Neural cell (in vitro differentiated cells): Measurements from ENCODE around the gene ZNF23. TPM values are rescaled to one million over a fixed set of nuclear protein-coding genes. Genes with fewer than 3 reads are reported as not detected.
A peak's percentile ranks its signal among the peaks of the same experiment; 100 is the strongest.

Source experiments
- H2AFZ ChIP-seq: fragments of 200-600, 300-800 bp; sonication (generic), shearing (Covaris generic); 2 replicates; pipeline ENCODE4 v1.6.0; 2014; ENCODE audit warnings: low read depth, mild to moderate bottlenecking, antibody characterized with exemption, low read length, moderate library complexity
- H3F3A ChIP-seq: fragments of 200-600 bp; shearing (Covaris generic); 2 replicates; pipeline ENCODE4 v1.6.1; 2016; ENCODE audit warnings: mild to moderate bottlenecking, moderate library complexity, mixed read lengths, antibody characterized with exemption, low read length; ENCODE audit not compliant: insufficient read depth, poor library complexity, severe bottlenecking
- H3K27ac ChIP-seq: fragments of 200-600, 300-800 bp; sonication (generic), shearing (Covaris generic); 2 replicates; pipeline ENCODE4 v1.5.1; 2014; ENCODE audit warnings: mild to moderate bottlenecking, low read length, moderate library complexity
- H3K27me3 ChIP-seq: fragments of 300-800, 200-600 bp; sonication (generic), shearing (Covaris generic); 2 replicates; pipeline ENCODE4 v1.6.0; 2014; ENCODE audit warnings: mild to moderate bottlenecking, low read depth, low read length, moderate library complexity; ENCODE audit not compliant: insufficient read depth
- H3K36me3 ChIP-seq: fragments of 300-800, 200-600 bp; sonication (generic), shearing (Covaris generic); 2 replicates; pipeline ENCODE4 v1.5.1; 2014; ENCODE audit warnings: mild to moderate bottlenecking, antibody characterized with exemption, low read length, moderate library complexity; ENCODE audit not compliant: insufficient read depth
- H3K4me2 ChIP-seq: fragments of 300-800, 200-600 bp; sonication (generic), shearing (Covaris generic); 2 replicates; pipeline ENCODE4 v1.6.0; 2014; ENCODE audit warnings: mild to moderate bottlenecking, low read length
- H3K4me3 ChIP-seq: fragments of 300-800, 200-600 bp; sonication (generic), shearing (Covaris generic); 2 replicates; pipeline ENCODE4 v1.5.1; 2014; ENCODE audit warnings: mild to moderate bottlenecking, low read length, moderate library complexity
- H3K79me2 ChIP-seq: fragments of 200-600 bp; shearing (Covaris generic); replicated peaks from 2 replicates; pipeline ENCODE4 v1.6.0; 2014; ENCODE audit warnings: mild to moderate bottlenecking, low read length, moderate library complexity; ENCODE audit not compliant: insufficient read depth
- H3K9ac ChIP-seq: fragments of 300-800, 200-600 bp; sonication (generic), shearing (Covaris generic); 2 replicates; pipeline ENCODE4 v1.6.1; 2016; ENCODE audit warnings: mild to moderate bottlenecking, low read length, mixed read lengths
- H3K9me2 ChIP-seq: fragments of 200-600 bp; shearing (Covaris generic); 2 replicates; pipeline ENCODE4 v1.6.1; 2016; ENCODE audit warnings: mild to moderate bottlenecking, low read length, mixed read lengths; ENCODE audit not compliant: insufficient read depth
- H3K9me3 ChIP-seq: fragments of 200-600, 300-800 bp; sonication (generic), shearing (Covaris generic); 2 replicates; pipeline ENCODE4 v1.6.1; 2016; ENCODE audit warnings: mild to moderate bottlenecking, mixed run types, low read length, moderate library complexity, mixed read lengths
- H4K20me1 ChIP-seq: fragments of 200-600 bp; shearing (Covaris generic); 2 replicates; pipeline ENCODE4 v1.6.1; 2016; ENCODE audit warnings: mild to moderate bottlenecking, mixed run types; ENCODE audit not compliant: insufficient read depth
- CTCF ChIP-seq: fragments of 450-650 bp; IDR thresholded peaks from 2 replicates; pipeline ENCODE4 v1.5.1; 2014; ENCODE audit warnings: antibody characterized with exemption, mild to moderate bottlenecking, moderate library complexity; ENCODE audit not compliant: poor library complexity, severe bottlenecking
- EP300 ChIP-seq: fragments of 450-650 bp; conservative IDR thresholded peaks from 2 replicates; pipeline ENCODE4 v1.6.1; 2014; ENCODE audit warnings: antibody characterized with exemption, mild to moderate bottlenecking, moderate library complexity; ENCODE audit not compliant: poor library complexity, severe bottlenecking
- EZH2 ChIP-seq: fragments of 200-600, 300-800 bp; shearing (Covaris generic), sonication (generic); IDR thresholded peaks from 2 replicates; pipeline ENCODE4 v1.6.1; 2014; ENCODE audit warnings: antibody characterized with exemption, low read length, borderline replicate concordance, mild to moderate bottlenecking; ENCODE audit not compliant: insufficient read depth, poor library complexity, severe bottlenecking
- MXI1 ChIP-seq: fragments of 450-650 bp; conservative IDR thresholded peaks from 2 replicates; pipeline ENCODE4 v1.6.1; 2014; ENCODE audit warnings: antibody characterized with exemption, mild to moderate bottlenecking; ENCODE audit not compliant: poor library complexity, severe bottlenecking
- POLR2AphosphoS5 ChIP-seq: IDR thresholded peaks from 2 replicates; pipeline ENCODE4 v1.6.1; 2012
- RAD21 ChIP-seq: fragments of 450-650 bp; conservative IDR thresholded peaks from 2 replicates; pipeline ENCODE4 v1.6.1; 2014; ENCODE audit warnings: antibody characterized with exemption, mild to moderate bottlenecking, moderate library complexity
- REST ChIP-seq: IDR thresholded peaks from 2 replicates; pipeline ENCODE4 v1.6.1; 2012; ENCODE audit warnings: borderline replicate concordance
- SMC3 ChIP-seq: fragments of 450-650 bp; conservative IDR thresholded peaks from 2 replicates; pipeline ENCODE4 v1.6.1; 2014; ENCODE audit warnings: antibody characterized with exemption, mild to moderate bottlenecking, moderate library complexity; ENCODE audit not compliant: poor library complexity
- TAF1 ChIP-seq: IDR thresholded peaks from 2 replicates; pipeline ENCODE4 v1.6.1; 2012; ENCODE audit warnings: low read depth
- polyA plus RNA-seq: library from polyadenylated mRNA; depleted of rRNA; stranded (reverse); fragments of >200 nt; gene quantifications from 2 replicates; pipeline ENCODE4 v1.2.3, GENCODE V29; 2014

The ZNF23 gene
- polyA plus RNA-seq, 1 donor from 2014 or later: 40.4 TPM

- H4K20me1 ChIP-seq: no peaks in the 10 kb centered on the region
- no peaks in the 10 kb centered on the region for H3F3A ChIP-seq
- H3K9ac ChIP-seq: no peak overlapping the region
- H3K4me3 ChIP-seq: no peak overlapping the region
- no peaks in the 10 kb centered on the region for H3K27me3 ChIP-seq
- H3K9me2 ChIP-seq: no peaks in the 10 kb centered on the region
- peaks cover 4% of the 10 kb centered on the region for H3K36me3 ChIP-seq
- no peaks in the 10 kb centered on the region for H3K79me2 ChIP-seq
- H3K9me3 ChIP-seq: no peaks in the 10 kb centered on the region
- H3K4me2 ChIP-seq: no peak overlapping the region
- H2AFZ ChIP-seq: no peak overlapping the region
- no peak overlapping the region for H3K27ac ChIP-seq
- TF ChIP-seq REST (no peak), MXI1 (no peak), RAD21 (peak; percentile 62), TAF1 (no peak), CTCF (peak; percentile 66), SMC3 (peak; percentile 61), EP300 (no peak), POLR2AphosphoS5 (no peak), EZH2 (no peak)
These were observed 17.4 kb upstream of the ZNF23 start for GRCh38 chr16:71479420-71479819.

- H3K9me3 ChIP-seq: no peaks in the 10 kb centered on the region
- no peak overlapping the region for H3K4me2 ChIP-seq
- peaks cover 8% of the 10 kb centered on the region for H3K36me3 ChIP-seq
- H3K27ac ChIP-seq: no peak overlapping the region
- no peak overlapping the region for H3K9ac ChIP-seq
- H3K79me2 ChIP-seq: no peaks in the 10 kb centered on the region
- no peaks in the 10 kb centered on the region for H3K9me2 ChIP-seq
- no peak for TF ChIP-seq CTCF
- no peak for TF ChIP-seq EZH2
- no peak for TF ChIP-seq POLR2AphosphoS5
- TF ChIP-seq EP300: no peak
- TF ChIP-seq MXI1: no peak
- TF ChIP-seq SMC3: no peak
- TF ChIP-seq REST: no peak
- TF ChIP-seq TAF1: no peak
- no peak for TF ChIP-seq RAD21
- H3F3A ChIP-seq: no peaks in the 10 kb centered on the region
- H3K4me3 ChIP-seq: no peak overlapping the region
- H4K20me1 ChIP-seq: no peaks in the 10 kb centered on the region
- no peak overlapping the region for H2AFZ ChIP-seq
- no peaks in the 10 kb centered on the region for H3K27me3 ChIP-seq
These were observed 14.5 kb upstream of the ZNF23 start for GRCh38 chr16:71476457-71477124.
